HEK293 (cell line): ENCODE measurements around the gene ZNF79.

Experiments used
- GLI2 ChIP-seq: fragments of 450-650 bp; formaldehyde crosslinking; IDR thresholded peaks from 2 replicates; pipeline ENCODE4; 2017; ENCODE audit warnings: missing biosample characterization, missing genetic modification characterization, low read depth, borderline replicate concordance
- KLF16 ChIP-seq: fragments of 450-650 bp; formaldehyde crosslinking; IDR thresholded peaks from 2 replicates; pipeline ENCODE4 v1.5.1; 2017; ENCODE audit warnings: missing biosample characterization, missing genetic modification characterization
- SETDB1 ChIP-seq: IDR thresholded peaks from one replicate; pipeline ENCODE4 v1.6.1; 2017; ENCODE audit warnings: mild to moderate bottlenecking, low read length, moderate library complexity, mixed read lengths; ENCODE audit not compliant: insufficient read length
- YY1 ChIP-seq: fragments of 450-650 bp; formaldehyde crosslinking; IDR thresholded peaks from 2 replicates; pipeline ENCODE4 v1.5.1; 2018; ENCODE audit warnings: missing biosample characterization, missing genetic modification characterization
- ZBTB7A ChIP-seq: fragments of 450-650 bp; formaldehyde crosslinking; IDR thresholded peaks from 2 replicates; pipeline ENCODE4 v1.5.1; 2016; ENCODE audit warnings: low read depth, missing biosample characterization, missing genetic modification characterization
- ZBTB8A ChIP-seq: fragments of 450-650 bp; formaldehyde crosslinking; IDR thresholded peaks from 2 replicates; pipeline ENCODE4 v1.5.1; 2016; ENCODE audit warnings: missing biosample characterization, missing genetic modification characterization
- ZNF112 ChIP-seq: fragments of 450-650 bp; formaldehyde crosslinking; IDR thresholded peaks from 2 replicates; pipeline ENCODE4 v1.5.0; 2017; ENCODE audit warnings: missing biosample characterization, missing genetic modification characterization
- ZNF354C ChIP-seq: fragments of 450-650 bp; formaldehyde crosslinking; IDR thresholded peaks from 2 replicates; pipeline ENCODE4 v1.5.1; 2016; ENCODE audit warnings: missing biosample characterization, missing genetic modification characterization, low read depth, borderline replicate concordance
- ZNF560 ChIP-seq: fragments of 450-650 bp; formaldehyde crosslinking; IDR thresholded peaks from 2 replicates; pipeline ENCODE4 v1.5.1; 2017; ENCODE audit warnings: missing biosample characterization, missing genetic modification characterization, borderline replicate concordance
- TF ChIP-seq, protein P1 (sequence below): fragments of 450-650 bp; formaldehyde crosslinking; IDR thresholded peaks from 2 replicates; pipeline ENCODE4 v1.5.1; 2016; ENCODE audit warnings: missing biosample characterization, missing genetic modification characterization, low read depth
- TF ChIP-seq, protein P2 (sequence below): fragments of 450-650 bp; formaldehyde crosslinking; IDR thresholded peaks from 2 replicates; pipeline ENCODE4 v1.5.1; 2016; ENCODE audit warnings: missing biosample characterization, missing genetic modification characterization
- TF ChIP-seq, protein P3 (sequence below): fragments of 450-650 bp; formaldehyde crosslinking; IDR thresholded peaks from 2 replicates; pipeline ENCODE4 v1.5.1; 2016; ENCODE audit warnings: missing biosample characterization, missing genetic modification characterization

DNA sequence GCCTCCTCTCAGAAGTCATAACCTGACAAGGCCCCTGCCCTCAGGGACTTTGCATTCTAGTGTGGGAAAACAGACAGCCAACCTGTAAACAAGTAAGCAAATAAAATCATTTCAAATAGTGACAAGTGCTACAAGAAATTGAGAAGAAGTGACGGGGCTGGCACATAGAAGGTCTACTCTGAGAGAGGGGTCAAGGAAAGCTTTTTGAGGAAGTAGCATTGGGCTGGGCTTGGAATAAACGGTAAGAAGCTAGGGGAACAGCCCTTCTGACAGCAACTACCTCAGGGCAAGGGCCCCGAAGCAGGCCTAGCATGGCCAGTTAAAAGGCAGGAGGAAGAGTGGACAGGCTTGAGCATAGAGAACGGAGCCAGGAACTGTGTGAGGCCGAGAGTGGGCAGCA is 32.0 kb upstream of the ZNF79 start:
- TF ChIP-seq, protein P1, sequence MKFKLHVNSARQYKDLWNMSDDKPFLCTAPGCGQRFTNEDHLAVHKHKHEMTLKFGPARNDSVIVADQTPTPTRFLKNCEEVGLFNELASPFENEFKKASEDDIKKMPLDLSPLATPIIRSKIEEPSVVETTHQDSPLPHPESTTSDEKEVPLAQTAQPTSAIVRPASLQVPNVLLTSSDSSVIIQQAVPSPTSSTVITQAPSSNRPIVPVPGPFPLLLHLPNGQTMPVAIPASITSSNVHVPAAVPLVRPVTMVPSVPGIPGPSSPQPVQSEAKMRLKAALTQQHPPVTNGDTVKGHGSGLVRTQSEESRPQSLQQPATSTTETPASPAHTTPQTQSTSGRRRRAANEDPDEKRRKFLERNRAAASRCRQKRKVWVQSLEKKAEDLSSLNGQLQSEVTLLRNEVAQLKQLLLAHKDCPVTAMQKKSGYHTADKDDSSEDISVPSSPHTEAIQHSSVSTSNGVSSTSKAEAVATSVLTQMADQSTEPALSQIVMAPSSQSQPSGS = no peak
- TF ChIP-seq, protein P2, sequence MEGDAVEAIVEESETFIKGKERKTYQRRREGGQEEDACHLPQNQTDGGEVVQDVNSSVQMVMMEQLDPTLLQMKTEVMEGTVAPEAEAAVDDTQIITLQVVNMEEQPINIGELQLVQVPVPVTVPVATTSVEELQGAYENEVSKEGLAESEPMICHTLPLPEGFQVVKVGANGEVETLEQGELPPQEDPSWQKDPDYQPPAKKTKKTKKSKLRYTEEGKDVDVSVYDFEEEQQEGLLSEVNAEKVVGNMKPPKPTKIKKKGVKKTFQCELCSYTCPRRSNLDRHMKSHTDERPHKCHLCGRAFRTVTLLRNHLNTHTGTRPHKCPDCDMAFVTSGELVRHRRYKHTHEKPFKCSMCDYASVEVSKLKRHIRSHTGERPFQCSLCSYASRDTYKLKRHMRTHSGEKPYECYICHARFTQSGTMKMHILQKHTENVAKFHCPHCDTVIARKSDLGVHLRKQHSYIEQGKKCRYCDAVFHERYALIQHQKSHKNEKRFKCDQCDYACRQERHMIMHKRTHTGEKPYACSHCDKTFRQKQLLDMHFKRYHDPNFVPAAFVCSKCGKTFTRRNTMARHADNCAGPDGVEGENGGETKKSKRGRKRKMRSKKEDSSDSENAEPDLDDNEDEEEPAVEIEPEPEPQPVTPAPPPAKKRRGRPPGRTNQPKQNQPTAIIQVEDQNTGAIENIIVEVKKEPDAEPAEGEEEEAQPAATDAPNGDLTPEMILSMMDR = no peak
- no peak for TF ChIP-seq ZBTB7A (tag by site-specific recombination)
- TF ChIP-seq SETDB1 = no peak
- TF ChIP-seq ZNF112 (tag by site-specific recombination) = no peak
- no peak for TF ChIP-seq KLF16 (tag by site-specific recombination)
- no peak for TF ChIP-seq ZNF354C (tag by site-specific recombination)
- no peak for TF ChIP-seq ZNF560 (tag by site-specific recombination)
- TF ChIP-seq, protein P3, sequence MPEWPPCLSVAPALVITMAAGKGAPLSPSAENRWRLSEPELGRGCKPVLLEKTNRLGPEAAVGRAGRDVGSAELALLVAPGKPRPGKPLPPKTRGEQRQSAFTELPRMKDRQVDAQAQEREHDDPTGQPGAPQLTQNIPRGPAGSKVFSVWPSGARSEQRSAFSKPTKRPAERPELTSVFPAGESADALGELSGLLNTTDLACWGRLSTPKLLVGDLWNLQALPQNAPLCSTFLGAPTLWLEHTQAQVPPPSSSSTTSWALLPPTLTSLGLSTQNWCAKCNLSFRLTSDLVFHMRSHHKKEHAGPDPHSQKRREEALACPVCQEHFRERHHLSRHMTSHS (tag by site-specific recombination) = no peak
- no peak for TF ChIP-seq YY1 (tag by site-specific recombination)
- TF ChIP-seq GLI2 (tag by site-specific recombination) = no peak
- TF ChIP-seq ZBTB8A (tag by site-specific recombination) = no peak
